HCT116 (cell line): ENCODE data around the gene TMEM178A. TPM values are rescaled to one million over a fixed set of nuclear protein-coding genes. Genes with fewer than 3 reads are reported as not detected.

ENCODE experiments used
- ATAC-seq: fragments of 200-7000 bp; cut with Tn5 transposase; 2 replicates; pipeline ENCODE4 v1.9.1; 2020; ENCODE audit warnings: mild to moderate bottlenecking, moderate library complexity
- BruUV-seq: library from RNA; stranded (reverse); fragments of 400-500 nt; replicated peaks from 2 replicates; lab custom pipeline; 2021; lab: Mats Ljungman, UMichigan
- CTCF ChIA-PET: fragments of 300-600 bp; sonication (Branson Sonifier 250); formaldehyde crosslinking; loops from one replicate; lab custom pipeline; 2021; ENCODE audit warnings: antibody characterized with exemption; lab: Charles Lee
- POLR2A ChIA-PET: fragments of 300-600, 350-600 bp; sonication (Branson Sonifier 250); formaldehyde crosslinking; loops from one replicate; lab custom pipeline; 2021; ENCODE audit warnings: antibody characterized with exemption; lab: Charles Lee
- RAD21 ChIA-PET, 2 experiments: fragments of 300-600 bp; sonication (Branson Sonifier 250); formaldehyde crosslinking; loops; one replicate each; lab custom pipeline; 2023; ENCODE audit warnings: low total read pairs in 2 of 2; ENCODE audit not compliant: uncharacterized antibody in 2 of 2, unreplicated experiment in 2 of 2, low non-redundant PET in 1 of 2; lab: Charles Lee
- DNase-seq: peaks from one replicate; pipeline ENCODE4 v3.0.0-alpha.2; 2010; ENCODE audit warnings: low read depth, low spot score
- H2AFZ ChIP-seq: fragments of 200-600 bp; shearing (Covaris generic), sonication (generic); 2 replicates; pipeline ENCODE4 v1.6.1; 2017; ENCODE audit warnings: low read depth, mixed run types, mixed read lengths, antibody characterized with exemption, low read length; ENCODE audit not compliant: poor library complexity, severe bottlenecking
- H3K27ac ChIP-seq: 2 replicates; pipeline ENCODE4 v1.5.1; 2012; ENCODE audit warnings: low read depth, low read length
- H3K27me3 ChIP-seq: fragments of 200-600 bp; sonication (generic); 2 replicates; pipeline ENCODE4 v1.6.1; 2016; ENCODE audit warnings: mixed run types, low read length, mixed read lengths; ENCODE audit not compliant: insufficient read depth
- H3K36me3 ChIP-seq, 2 experiments: fragments of 200-500 bp in 1 of 2; fragments of 200-600 bp in 1 of 2; sonication (Bioruptor generic) in 1 of 2; sonication (generic) in 1 of 2; 2 replicates each; pipeline versions ENCODE4 v1.5.1 to v1.6.1; 2014 to 2016; ENCODE audit warnings: low read length in 2 of 2, inconsistent platforms in 1 of 2, mixed read lengths in 1 of 2, mixed run types in 1 of 2; ENCODE audit not compliant: insufficient read depth in 2 of 2, control insufficient read depth in 1 of 2
- H3K4me1 ChIP-seq, 2 experiments: fragments of 200-600 bp in 1 of 2; sonication (generic) in 1 of 2; 2 replicates each; pipeline versions ENCODE4 v1.5.1 to v1.6.1; 2012 to 2017; ENCODE audit warnings: low read length in 2 of 2, inconsistent platforms in 1 of 2, mild to moderate bottlenecking in 1 of 2, mixed read lengths in 1 of 2, mixed run types in 1 of 2, moderate library complexity in 1 of 2; ENCODE audit not compliant: insufficient read depth in 2 of 2, control insufficient read depth in 1 of 2
- H3K4me2 ChIP-seq: fragments of 200-600 bp; sonication (generic); 2 replicates; pipeline ENCODE4 v1.6.1; 2017; ENCODE audit warnings: mixed run types, low read length, mixed read lengths
- H3K4me3 ChIP-seq, 2 experiments: fragments of 200-600 bp in 1 of 2; sonication (generic) in 1 of 2; replicated peaks in 1 of 2; 2 replicates each; pipeline ENCODE4 v1.5.1; 2011 to 2016; ENCODE audit warnings: low read length in 2 of 2, control low read depth in 1 of 2, low read depth in 1 of 2, mild to moderate bottlenecking in 1 of 2, mixed read lengths in 1 of 2, mixed run types in 1 of 2
- H3K79me2 ChIP-seq: fragments of 200-600 bp; sonication (generic); 2 replicates; pipeline ENCODE4 v1.6.1; 2017; ENCODE audit warnings: mild to moderate bottlenecking, mixed run types, low read length, moderate library complexity, mixed read lengths; ENCODE audit not compliant: insufficient read depth
- H3K9ac ChIP-seq: fragments of 200-600 bp; sonication (generic); 2 replicates; pipeline ENCODE4 v1.6.1; 2016; ENCODE audit warnings: low read length, mixed read lengths
- H3K9me2 ChIP-seq: fragments of 200-600 bp; sonication (generic), shearing (Covaris generic); 2 replicates; pipeline ENCODE4 v1.6.1; 2017; ENCODE audit warnings: mixed run types, mild to moderate bottlenecking, moderate library complexity; ENCODE audit not compliant: insufficient read depth
- H3K9me3 ChIP-seq, 2 experiments: fragments of 200-500 bp in 1 of 2; fragments of 200-600 bp in 1 of 2; sonication (Bioruptor generic) in 1 of 2; sonication (generic) in 1 of 2; 2 replicates each; pipeline ENCODE4 v1.6.1; 2014 to 2017; ENCODE audit warnings: low read length in 2 of 2, mixed read lengths in 2 of 2, inconsistent platforms in 1 of 2, low read depth in 1 of 2, mild to moderate bottlenecking in 1 of 2, mixed run types in 1 of 2, moderate library complexity in 1 of 2; ENCODE audit not compliant: control insufficient read depth in 1 of 2, insufficient read depth in 1 of 2
- H4K20me1 ChIP-seq: fragments of 200-600 bp; sonication (generic), shearing (Covaris generic); 2 replicates; pipeline ENCODE4 v1.6.1; 2017; ENCODE audit warnings: mixed run types, mild to moderate bottlenecking, moderate library complexity; ENCODE audit not compliant: insufficient read depth
- CEBPB ChIP-seq: IDR thresholded peaks from 2 replicates; pipeline ENCODE4 v1.6.1; 2012; ENCODE audit warnings: low read depth
- EGR1 ChIP-seq: IDR thresholded peaks from 2 replicates; pipeline ENCODE4 v1.6.1; 2012; ENCODE audit warnings: low read depth
- EZH2 ChIP-seq: fragments of 200-600 bp; sonication (generic); IDR thresholded peaks from 2 replicates; pipeline ENCODE4 v1.6.1; 2017; ENCODE audit warnings: antibody characterized with exemption, mixed run types
- EZH2phosphoT487 ChIP-seq: fragments of 200-600 bp; IDR thresholded peaks from 2 replicates; pipeline ENCODE4 v1.6.1; 2018; ENCODE audit warnings: antibody characterized with exemption, borderline replicate concordance
- FOSL1 ChIP-seq: IDR thresholded peaks from 2 replicates; pipeline ENCODE4 v1.6.1; 2012; ENCODE audit warnings: low read depth
- POLR2A ChIP-seq: IDR thresholded peaks from 2 replicates; pipeline ENCODE4 v1.7.0; 2011; ENCODE audit warnings: borderline replicate concordance; ENCODE audit not compliant: insufficient read depth, insufficient read length; ENCODE audit errors: extremely low read depth
- POLR2AphosphoS5 ChIP-seq: IDR thresholded peaks from 2 replicates; pipeline ENCODE4 v1.6.1; 2011; ENCODE audit warnings: mild to moderate bottlenecking, low read depth, low read length, moderate library complexity
- RAD21 ChIP-seq: IDR thresholded peaks from 2 replicates; pipeline ENCODE4 v1.6.1; 2012; ENCODE audit warnings: low read depth, mild to moderate bottlenecking
- SIN3A ChIP-seq: IDR thresholded peaks from 2 replicates; pipeline ENCODE4 v1.6.1; 2012; ENCODE audit warnings: low read depth
- SP1 ChIP-seq: IDR thresholded peaks from 2 replicates; pipeline ENCODE4 v1.6.1; 2012; ENCODE audit warnings: low read depth
- SRF ChIP-seq: IDR thresholded peaks from 2 replicates; pipeline ENCODE4 v1.6.1; 2012; ENCODE audit warnings: low read depth
- TCF7L2 ChIP-seq: IDR thresholded peaks from 2 replicates; pipeline ENCODE4 v1.7.0; 2011; ENCODE audit warnings: borderline replicate concordance, inconsistent platforms; ENCODE audit not compliant: insufficient read depth, insufficient read length; ENCODE audit errors: extremely low read depth
- YY1 ChIP-seq: IDR thresholded peaks from 2 replicates; pipeline ENCODE4 v1.6.1; 2011; ENCODE audit warnings: low read length, low read depth, moderate library complexity, mild to moderate bottlenecking; ENCODE audit not compliant: insufficient replicate concordance; ENCODE audit errors: extremely low read depth
- ZFX ChIP-seq: fragments of 450-650 bp; IDR thresholded peaks from 2 replicates; pipeline ENCODE4 v1.6.1; 2017
- ZNF274 ChIP-seq: fragments of 200-500 bp; sonication (Bioruptor generic); IDR thresholded peaks from 2 replicates; pipeline ENCODE4 v1.6.1; 2014; ENCODE audit warnings: mild to moderate bottlenecking, low read depth, low read length, inconsistent platforms
- intact Hi-C: fragments of 100-400 bp; cut with micrococcal nuclease; formaldehyde crosslinking; loops from 2 replicates; pipeline ENCODE4 v1.10.0; 2022
- total RNA-seq: library from RNA; stranded (reverse); gene quantifications from one replicate; pipeline ENCODE4 v1.2.1, GENCODE V29; 2021; ENCODE audit not compliant: unreplicated experiment
- TF ChIP-seq, protein P1 (sequence below): IDR thresholded peaks from 2 replicates; pipeline ENCODE4 v1.6.1; 2012
- TF ChIP-seq, protein P2 (sequence below): IDR thresholded peaks from 2 replicates; pipeline ENCODE4 v1.6.1; 2012; ENCODE audit warnings: low read depth
- TF ChIP-seq, protein P3 (sequence below), 3 experiments: fragments of 200-600 bp in 1 of 3; sonication (generic) in 1 of 3; IDR thresholded peaks in 2 of 3; conservative IDR thresholded peaks in 1 of 3; 2 replicates each; pipeline ENCODE4 v1.5.1; 2012 to 2017; ENCODE audit warnings: low read depth in 2 of 3, low read length in 2 of 3, antibody characterized with exemption in 1 of 3, borderline replicate concordance in 1 of 3, control low read depth in 1 of 3, mild to moderate bottlenecking in 1 of 3, mixed read lengths in 1 of 3, mixed run types in 1 of 3, moderate library complexity in 1 of 3; ENCODE audit not compliant: insufficient read depth in 1 of 3
- TF ChIP-seq, protein P4 (sequence below): IDR thresholded peaks from 2 replicates; pipeline ENCODE4 v1.6.1; 2011; ENCODE audit warnings: mild to moderate bottlenecking, low read length, moderate library complexity; ENCODE audit not compliant: insufficient replicate concordance; ENCODE audit errors: extremely low read depth
- TF ChIP-seq, protein P5 (sequence below): IDR thresholded peaks from 2 replicates; pipeline ENCODE4 v1.6.1; 2012

The TMEM178A gene
- total RNA-seq, 1 experiment from 2014 or later, result 1.3 TPM

DNA sequence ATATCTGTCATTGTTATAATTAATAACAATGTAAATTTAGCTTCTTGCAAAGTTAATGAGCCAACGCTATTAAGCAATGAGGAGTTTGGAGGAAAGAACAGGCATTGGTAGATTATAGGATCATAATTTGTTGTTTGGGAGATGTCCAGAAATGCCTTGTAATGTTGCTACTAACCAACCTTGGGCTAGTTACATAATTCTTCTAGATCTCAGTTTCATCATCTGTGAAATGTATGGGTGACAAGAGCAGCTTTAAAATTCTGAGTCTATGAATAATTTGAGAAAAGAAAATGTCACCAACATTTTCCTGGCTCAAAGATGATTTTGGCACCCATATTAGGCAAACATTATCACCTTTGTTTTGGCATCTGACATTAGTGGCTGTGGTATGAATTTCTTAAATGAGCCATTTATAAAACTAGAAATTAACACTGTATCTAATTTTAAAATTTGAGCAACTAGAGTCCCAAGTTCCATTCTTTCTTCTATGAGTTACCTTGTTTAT is 2.9 kb downstream of the TMEM178A start:
- H3K36me3 ChIP-seq, result no peaks in the 10 kb centered on the region
- H3K4me1 ChIP-seq, result no peaks in the 10 kb centered on the region
- H3K4me3 ChIP-seq, result no peak overlapping the region
- H3K27me3 ChIP-seq, result peaks cover 14% of the 10 kb centered on the region
- no peaks in the 10 kb centered on the region; the same call in 1 of the 2 replicates for H4K20me1 ChIP-seq
- ChIA-PET POLR2A (no interaction called here), CTCF (no interaction called here)
- TF ChIP-seq CEBPB, result no peak
- TF ChIP-seq, protein P1, sequence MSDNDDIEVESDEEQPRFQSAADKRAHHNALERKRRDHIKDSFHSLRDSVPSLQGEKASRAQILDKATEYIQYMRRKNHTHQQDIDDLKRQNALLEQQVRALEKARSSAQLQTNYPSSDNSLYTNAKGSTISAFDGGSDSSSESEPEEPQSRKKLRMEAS, result no peak
- TF ChIP-seq, protein P2, sequence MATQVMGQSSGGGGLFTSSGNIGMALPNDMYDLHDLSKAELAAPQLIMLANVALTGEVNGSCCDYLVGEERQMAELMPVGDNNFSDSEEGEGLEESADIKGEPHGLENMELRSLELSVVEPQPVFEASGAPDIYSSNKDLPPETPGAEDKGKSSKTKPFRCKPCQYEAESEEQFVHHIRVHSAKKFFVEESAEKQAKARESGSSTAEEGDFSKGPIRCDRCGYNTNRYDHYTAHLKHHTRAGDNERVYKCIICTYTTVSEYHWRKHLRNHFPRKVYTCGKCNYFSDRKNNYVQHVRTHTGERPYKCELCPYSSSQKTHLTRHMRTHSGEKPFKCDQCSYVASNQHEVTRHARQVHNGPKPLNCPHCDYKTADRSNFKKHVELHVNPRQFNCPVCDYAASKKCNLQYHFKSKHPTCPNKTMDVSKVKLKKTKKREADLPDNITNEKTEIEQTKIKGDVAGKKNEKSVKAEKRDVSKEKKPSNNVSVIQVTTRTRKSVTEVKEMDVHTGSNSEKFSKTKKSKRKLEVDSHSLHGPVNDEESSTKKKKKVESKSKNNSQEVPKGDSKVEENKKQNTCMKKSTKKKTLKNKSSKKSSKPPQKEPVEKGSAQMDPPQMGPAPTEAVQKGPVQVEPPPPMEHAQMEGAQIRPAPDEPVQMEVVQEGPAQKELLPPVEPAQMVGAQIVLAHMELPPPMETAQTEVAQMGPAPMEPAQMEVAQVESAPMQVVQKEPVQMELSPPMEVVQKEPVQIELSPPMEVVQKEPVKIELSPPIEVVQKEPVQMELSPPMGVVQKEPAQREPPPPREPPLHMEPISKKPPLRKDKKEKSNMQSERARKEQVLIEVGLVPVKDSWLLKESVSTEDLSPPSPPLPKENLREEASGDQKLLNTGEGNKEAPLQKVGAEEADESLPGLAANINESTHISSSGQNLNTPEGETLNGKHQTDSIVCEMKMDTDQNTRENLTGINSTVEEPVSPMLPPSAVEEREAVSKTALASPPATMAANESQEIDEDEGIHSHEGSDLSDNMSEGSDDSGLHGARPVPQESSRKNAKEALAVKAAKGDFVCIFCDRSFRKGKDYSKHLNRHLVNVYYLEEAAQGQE, result no peak
- TF ChIP-seq FOSL1, result no peak
- no peak for TF ChIP-seq RAD21
- TF ChIP-seq EGR1, result no peak
- no peak for TF ChIP-seq EZH2
- TF ChIP-seq YY1, result no peak
- TF ChIP-seq, protein P3, sequence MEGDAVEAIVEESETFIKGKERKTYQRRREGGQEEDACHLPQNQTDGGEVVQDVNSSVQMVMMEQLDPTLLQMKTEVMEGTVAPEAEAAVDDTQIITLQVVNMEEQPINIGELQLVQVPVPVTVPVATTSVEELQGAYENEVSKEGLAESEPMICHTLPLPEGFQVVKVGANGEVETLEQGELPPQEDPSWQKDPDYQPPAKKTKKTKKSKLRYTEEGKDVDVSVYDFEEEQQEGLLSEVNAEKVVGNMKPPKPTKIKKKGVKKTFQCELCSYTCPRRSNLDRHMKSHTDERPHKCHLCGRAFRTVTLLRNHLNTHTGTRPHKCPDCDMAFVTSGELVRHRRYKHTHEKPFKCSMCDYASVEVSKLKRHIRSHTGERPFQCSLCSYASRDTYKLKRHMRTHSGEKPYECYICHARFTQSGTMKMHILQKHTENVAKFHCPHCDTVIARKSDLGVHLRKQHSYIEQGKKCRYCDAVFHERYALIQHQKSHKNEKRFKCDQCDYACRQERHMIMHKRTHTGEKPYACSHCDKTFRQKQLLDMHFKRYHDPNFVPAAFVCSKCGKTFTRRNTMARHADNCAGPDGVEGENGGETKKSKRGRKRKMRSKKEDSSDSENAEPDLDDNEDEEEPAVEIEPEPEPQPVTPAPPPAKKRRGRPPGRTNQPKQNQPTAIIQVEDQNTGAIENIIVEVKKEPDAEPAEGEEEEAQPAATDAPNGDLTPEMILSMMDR (IDR thresholded peaks at IDR 0.05 in 2 of 3, conservative IDR thresholded peaks at IDR 0.05 in 1 of 3; ENCODE audit: borderline replicate concordance in 1 of 3, insufficient read depth in 1 of 3, low read depth in 2 of 3, low read length in 2 of 3), result no peak
- no peak for TF ChIP-seq ZFX
- TF ChIP-seq TCF7L2, result no peak
- no peak for TF ChIP-seq POLR2AphosphoS5
- no peak for TF ChIP-seq SIN3A
- TF ChIP-seq ZNF274, result no peak
- no peak for TF ChIP-seq SRF
- no peak for TF ChIP-seq POLR2A
- TF ChIP-seq, protein P4, sequence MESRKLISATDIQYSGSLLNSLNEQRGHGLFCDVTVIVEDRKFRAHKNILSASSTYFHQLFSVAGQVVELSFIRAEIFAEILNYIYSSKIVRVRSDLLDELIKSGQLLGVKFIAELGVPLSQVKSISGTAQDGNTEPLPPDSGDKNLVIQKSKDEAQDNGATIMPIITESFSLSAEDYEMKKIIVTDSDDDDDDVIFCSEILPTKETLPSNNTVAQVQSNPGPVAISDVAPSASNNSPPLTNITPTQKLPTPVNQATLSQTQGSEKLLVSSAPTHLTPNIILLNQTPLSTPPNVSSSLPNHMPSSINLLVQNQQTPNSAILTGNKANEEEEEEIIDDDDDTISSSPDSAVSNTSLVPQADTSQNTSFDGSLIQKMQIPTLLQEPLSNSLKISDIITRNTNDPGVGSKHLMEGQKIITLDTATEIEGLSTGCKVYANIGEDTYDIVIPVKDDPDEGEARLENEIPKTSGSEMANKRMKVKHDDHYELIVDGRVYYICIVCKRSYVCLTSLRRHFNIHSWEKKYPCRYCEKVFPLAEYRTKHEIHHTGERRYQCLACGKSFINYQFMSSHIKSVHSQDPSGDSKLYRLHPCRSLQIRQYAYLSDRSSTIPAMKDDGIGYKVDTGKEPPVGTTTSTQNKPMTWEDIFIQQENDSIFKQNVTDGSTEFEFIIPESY, result no peak
- no peak for TF ChIP-seq SP1
- TF ChIP-seq, protein P5, sequence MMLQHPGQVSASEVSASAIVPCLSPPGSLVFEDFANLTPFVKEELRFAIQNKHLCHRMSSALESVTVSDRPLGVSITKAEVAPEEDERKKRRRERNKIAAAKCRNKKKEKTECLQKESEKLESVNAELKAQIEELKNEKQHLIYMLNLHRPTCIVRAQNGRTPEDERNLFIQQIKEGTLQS, result no peak
- TF ChIP-seq EZH2phosphoT487, result no peak
- TF ChIP-seq, all 23 proteins: peak for 0
- no peak for DNase-seq
- Histone ChIP-seq H2AFZ (no peak overlapping the region), H3K79me2 (no peaks in the 10 kb centered on the region), H3K9me3 (no peaks in the 10 kb centered on the region), H3K9me2 (no peaks in the 10 kb centered on the region), H3K9ac (no peak overlapping the region), H3K27ac (no peak overlapping the region), H3K4me2 (no peak overlapping the region)
- no peak for ATAC-seq
- no TSS peak for BruUV-seq
- RAD21 ChIA-PET, result no interaction called here
- intact Hi-C loops, result no loop called here
